Spleen (tissue), 7 donors: ENCODE measurements around the gene WIPI1.

Experiments
- CTCF ChIP-seq, 11 experiments: fragments of 200-600 bp in 7 of 11; fragments of 450-650 bp in 4 of 11; sonication (generic) in 4 of 11; IDR thresholded peaks in 8 of 11; conservative IDR thresholded peaks in 3 of 11; 1 replicate in 7 of 11; 2 replicates in 4 of 11; pipeline versions ENCODE4 v1.4.0 to v1.8.0; 2016 to 2021; ENCODE audit warnings: antibody characterized with exemption in 11 of 11, inconsistent platforms in 4 of 11, mild to moderate bottlenecking in 1 of 11
- POLR2A ChIP-seq, 3 donors: fragments of 450-650 bp; IDR thresholded peaks; one replicate each; pipeline ENCODE4 v1.5.1; 2017; ENCODE audit warnings: antibody characterized with exemption in 3 of 3, mild to moderate bottlenecking in 1 of 3
- donor health status: DM: no; HTN: no; CAD: no; lungs with moderate emphysema.
- donor health status: DM: no; HTN: no; CAD: no.
- donor health status: DM: no; HTN: no; CAD: no.

DNA sequence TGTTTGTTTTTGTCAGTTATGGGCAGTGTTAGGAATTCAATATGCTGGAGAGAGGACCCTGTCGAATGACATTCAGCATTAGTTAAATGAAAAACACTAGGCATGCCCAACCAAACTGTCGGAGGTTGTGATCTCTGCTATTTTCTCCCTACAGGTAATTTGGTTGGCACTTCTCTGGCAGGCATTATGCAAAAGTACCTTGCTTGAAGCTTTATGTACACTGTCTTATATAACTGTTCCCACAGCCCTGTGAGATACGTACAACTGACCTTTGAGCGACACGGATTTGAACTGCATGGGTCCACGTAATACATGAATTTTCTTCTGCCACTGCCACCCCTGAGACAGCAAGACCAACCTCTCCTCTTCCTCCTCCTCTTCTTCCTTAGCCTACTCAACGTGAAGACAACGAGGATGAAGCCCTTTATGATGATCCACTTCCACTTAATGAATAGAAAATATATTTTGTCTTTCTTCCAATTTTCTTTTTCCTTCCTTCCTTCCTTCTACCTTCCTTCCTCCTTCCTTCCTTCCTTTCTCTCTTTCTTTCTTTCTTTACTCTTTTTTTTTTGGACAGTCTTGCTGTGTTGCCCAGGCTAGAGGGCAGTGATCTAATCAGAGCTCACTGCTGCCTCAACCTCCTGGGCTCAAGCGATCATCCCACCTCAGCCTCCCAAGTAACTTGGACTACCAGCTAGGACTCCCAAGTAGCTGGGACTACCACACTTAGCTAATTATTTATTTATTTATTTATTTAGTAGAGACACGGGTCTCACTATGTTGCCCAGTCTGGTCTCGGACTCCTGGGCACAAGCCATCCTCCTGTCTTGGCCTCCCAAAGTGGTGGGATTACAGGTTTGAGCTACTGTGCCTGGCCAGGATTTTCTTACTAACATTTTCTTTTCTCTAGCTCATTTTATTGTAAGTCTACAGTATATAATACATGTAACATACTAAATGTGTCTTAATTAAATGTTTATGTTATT lies 77.3 kb downstream of the WIPI1 start:
- no peak for TF ChIP-seq POLR2A (IDR thresholded peaks at IDR 0.05)
- no peak for TF ChIP-seq CTCF (IDR thresholded peaks at IDR 0.05 in 8 of 11, conservative IDR thresholded peaks at IDR 0.05 in 3 of 11)
